Panc1 (cell line): ENCODE measurements around the gene CAVIN1. TPM values are rescaled to one million over a fixed set of nuclear protein-coding genes. Genes with fewer than 3 reads are reported as not detected.
A peak's percentile ranks its signal among the peaks of the same experiment; 100 is the strongest.

Source experiments
- ATAC-seq: fragments of 200-7000 bp; cut with Tn5 transposase; 2 replicates; pipeline ENCODE4 v1.9.1; 2020; ENCODE audit warnings: mild to moderate bottlenecking, moderate library complexity
- BruUV-seq: library from RNA; stranded (reverse); fragments of 400-500 nt; replicated peaks from 2 replicates; lab custom pipeline; 2021; lab: Mats Ljungman, UMichigan
- CTCF ChIA-PET: fragments of 300-600 bp; sonication (Branson Sonifier 250); formaldehyde crosslinking; loops from one replicate; lab custom pipeline; 2022; ENCODE audit warnings: antibody characterized with exemption; lab: Charles Lee
- POLR2A ChIA-PET: fragments of 300-600 bp; sonication (Branson Sonifier 250); formaldehyde crosslinking; loops from one replicate; lab custom pipeline; 2022; ENCODE audit warnings: antibody characterized with exemption; lab: Charles Lee
- DNase-seq: peaks from one replicate; pipeline ENCODE4 v3.0.0-alpha.2; 2010; ENCODE audit warnings: low read depth, low spot score
- H3K27ac ChIP-seq: 2 replicates; pipeline ENCODE4 v1.5.1; 2011; ENCODE audit warnings: mild to moderate bottlenecking, low read length, inconsistent platforms
- H3K27me3 ChIP-seq: fragments of 200-500 bp; sonication (Bioruptor generic); 2 replicates; pipeline ENCODE4 v1.6.0; 2014; ENCODE audit warnings: low read length, inconsistent platforms; ENCODE audit not compliant: control insufficient read depth, insufficient read depth
- H3K36me3 ChIP-seq: fragments of 200-500 bp; sonication (Bioruptor generic); 2 replicates; pipeline ENCODE4 v1.5.1; 2014; ENCODE audit warnings: inconsistent platforms, mild to moderate bottlenecking, low read length, moderate library complexity; ENCODE audit not compliant: control insufficient read depth, insufficient read depth
- H3K4me1 ChIP-seq: 2 replicates; pipeline ENCODE4 v1.5.1; 2011; ENCODE audit warnings: inconsistent platforms, mild to moderate bottlenecking, low read length, moderate library complexity; ENCODE audit not compliant: control insufficient read depth, insufficient read depth
- H3K4me3 ChIP-seq, 2 experiments: 2 replicates each; pipeline ENCODE4 v1.5.1; 2011 to 2012; ENCODE audit warnings: low read depth in 2 of 2, low read length in 2 of 2, mild to moderate bottlenecking in 2 of 2, inconsistent platforms in 1 of 2, moderate library complexity in 1 of 2
- H3K9me3 ChIP-seq: fragments of 200-500 bp; sonication (Bioruptor generic); 2 replicates; pipeline ENCODE4 v1.5.1; 2014; ENCODE audit warnings: low read depth, mild to moderate bottlenecking, inconsistent platforms, low read length, moderate library complexity; ENCODE audit not compliant: control insufficient read depth, insufficient read depth
- POLR2AphosphoS5 ChIP-seq: IDR thresholded peaks from 2 replicates; pipeline ENCODE4 v1.6.1; 2012; ENCODE audit warnings: mild to moderate bottlenecking, low read depth, low read length, moderate library complexity
- SIN3A ChIP-seq: IDR thresholded peaks from 2 replicates; pipeline ENCODE4 v1.6.1; 2012; ENCODE audit warnings: low read depth, mild to moderate bottlenecking, low read length, moderate library complexity, borderline replicate concordance; ENCODE audit not compliant: insufficient read depth
- TCF7L2 ChIP-seq: IDR thresholded peaks from 2 replicates; pipeline ENCODE4 v1.6.1; 2011; ENCODE audit warnings: mild to moderate bottlenecking, low read depth, low read length, inconsistent platforms
- in situ Hi-C: cut with HindIII; loops from 2 replicates; pipeline ENCODE4 v1.10.0; 2016; ENCODE audit warnings: low sequenced_read_pairs, low pct_unique_long_range_greater_than_20kb
- intact Hi-C: fragments of 100-400 bp; cut with micrococcal nuclease; formaldehyde crosslinking; loops from one replicate; pipeline ENCODE4 v1.10.0; 2022; ENCODE audit not compliant: unreplicated experiment
- total RNA-seq: library from RNA; stranded (reverse); gene quantifications from one replicate; pipeline ENCODE4 v1.2.1, GENCODE V29; 2021; ENCODE audit not compliant: unreplicated experiment
- TF ChIP-seq, protein P1 (sequence below): fragments of 450-650 bp; IDR thresholded peaks from 2 replicates; pipeline ENCODE4 v1.5.1; 2017; ENCODE audit warnings: mild to moderate bottlenecking
- TF ChIP-seq, protein P2 (sequence below), 2 experiments: IDR thresholded peaks; 2 replicates each; pipeline ENCODE4 v1.6.1; 2011 to 2012; ENCODE audit warnings: low read depth in 2 of 2, control low read depth in 1 of 2, low read length in 1 of 2, mild to moderate bottlenecking in 1 of 2, moderate library complexity in 1 of 2; ENCODE audit not compliant: insufficient read depth in 1 of 2

The CAVIN1 gene
- total RNA-seq, 1 experiment from 2014 or later: 315 TPM

DNA sequence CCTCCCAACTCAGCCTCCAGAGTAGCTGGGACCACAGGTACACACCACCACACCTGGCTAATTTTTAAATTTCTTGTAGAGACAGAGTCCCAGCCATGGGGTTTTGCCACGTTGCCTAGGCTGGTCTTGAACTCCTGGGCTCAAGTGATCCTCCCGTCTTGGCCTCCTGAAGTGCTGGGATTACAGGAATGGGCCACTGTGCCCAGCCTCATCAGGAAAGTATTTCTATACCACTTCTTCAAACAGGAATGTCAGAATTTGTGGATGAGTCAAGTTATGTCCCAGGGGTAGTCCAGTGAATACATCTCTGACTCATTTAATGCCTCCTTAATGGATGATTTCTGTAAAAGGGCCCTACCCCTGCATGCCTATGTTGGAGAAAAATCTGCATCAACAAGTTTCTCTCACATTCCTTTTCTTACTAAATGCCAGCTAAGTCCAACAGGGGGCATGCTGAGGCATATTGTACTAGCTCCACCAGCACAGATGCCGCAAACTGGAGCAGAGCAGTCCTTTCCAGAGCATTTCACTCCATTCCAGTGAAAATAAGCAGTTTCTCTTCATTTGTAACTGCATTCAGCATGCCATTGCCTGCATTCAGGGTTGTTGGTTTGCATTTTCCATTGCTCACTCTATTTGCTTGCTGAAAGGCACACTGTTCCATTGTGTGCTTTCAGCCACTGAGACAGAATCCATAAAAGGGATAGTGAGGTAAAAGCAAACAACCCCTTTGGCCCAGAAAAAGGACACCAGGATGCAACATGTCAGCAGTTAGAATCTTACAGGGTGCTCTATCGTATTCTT lies 5.3 kb upstream of the CAVIN1 start:
- no peak for TF ChIP-seq TCF7L2
- TF ChIP-seq, protein P1, sequence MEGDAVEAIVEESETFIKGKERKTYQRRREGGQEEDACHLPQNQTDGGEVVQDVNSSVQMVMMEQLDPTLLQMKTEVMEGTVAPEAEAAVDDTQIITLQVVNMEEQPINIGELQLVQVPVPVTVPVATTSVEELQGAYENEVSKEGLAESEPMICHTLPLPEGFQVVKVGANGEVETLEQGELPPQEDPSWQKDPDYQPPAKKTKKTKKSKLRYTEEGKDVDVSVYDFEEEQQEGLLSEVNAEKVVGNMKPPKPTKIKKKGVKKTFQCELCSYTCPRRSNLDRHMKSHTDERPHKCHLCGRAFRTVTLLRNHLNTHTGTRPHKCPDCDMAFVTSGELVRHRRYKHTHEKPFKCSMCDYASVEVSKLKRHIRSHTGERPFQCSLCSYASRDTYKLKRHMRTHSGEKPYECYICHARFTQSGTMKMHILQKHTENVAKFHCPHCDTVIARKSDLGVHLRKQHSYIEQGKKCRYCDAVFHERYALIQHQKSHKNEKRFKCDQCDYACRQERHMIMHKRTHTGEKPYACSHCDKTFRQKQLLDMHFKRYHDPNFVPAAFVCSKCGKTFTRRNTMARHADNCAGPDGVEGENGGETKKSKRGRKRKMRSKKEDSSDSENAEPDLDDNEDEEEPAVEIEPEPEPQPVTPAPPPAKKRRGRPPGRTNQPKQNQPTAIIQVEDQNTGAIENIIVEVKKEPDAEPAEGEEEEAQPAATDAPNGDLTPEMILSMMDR: peak; percentile 69
- POLR2A ChIA-PET: no interaction called here
- no peak overlapping the region for H3K4me3 ChIP-seq
- H3K4me1 ChIP-seq: peaks cover 14% of the 10 kb centered on the region
- H3K9me3 ChIP-seq: no peaks in the 10 kb centered on the region
- in situ Hi-C loops (no loop called here), intact Hi-C loops (loop anchor here (10.0 kb wide), 1 partner anchor 96 kb away; no protein-coding TSS in a partner anchor)
- no peaks in the 10 kb centered on the region for H3K27me3 ChIP-seq
- no peak overlapping the region for H3K27ac ChIP-seq
- H3K36me3 ChIP-seq: no peaks in the 10 kb centered on the region
- DNase-seq (peak; percentile 77), ATAC-seq (peak; percentile 83)
- no TSS peak for BruUV-seq
- CTCF ChIA-PET: interaction anchor here (0.5 to 0.7 kb wide), 2 partner anchors 14 to 199 kb away, joined by 3 to 4 read pairs; no protein-coding TSS in a partner anchor

DNA sequence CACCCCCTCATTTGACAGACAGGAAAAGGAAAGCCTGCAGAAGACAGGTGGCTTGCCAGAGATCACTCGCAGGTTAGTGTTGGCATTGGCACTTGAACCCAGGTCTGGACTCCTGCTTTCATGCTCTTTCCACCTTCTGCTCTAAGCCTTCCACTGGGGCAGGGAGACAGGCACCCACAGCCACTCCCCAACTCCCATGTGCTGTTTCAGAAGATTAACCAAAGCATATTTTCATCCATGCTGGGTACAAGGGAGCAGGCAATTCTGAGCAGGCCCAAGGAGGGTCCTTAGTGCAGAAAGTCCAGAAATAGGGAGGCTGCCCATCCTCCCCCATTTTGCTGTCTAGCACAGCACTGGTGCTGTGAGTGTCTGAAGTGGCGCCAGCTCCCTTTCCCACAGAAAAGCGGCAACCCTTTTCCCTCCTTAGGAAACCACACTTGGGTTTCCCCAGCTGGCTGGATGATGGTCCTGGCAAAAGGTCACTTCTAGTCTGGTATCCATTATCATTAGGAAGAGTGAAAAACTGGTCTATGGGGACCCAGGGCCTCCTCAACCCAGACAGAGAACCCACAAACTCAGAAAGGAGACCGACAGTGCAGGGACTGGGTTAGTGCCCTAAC lies 2.0 kb upstream of the CAVIN1 start:
- no peak for ATAC-seq
- BruUV-seq: no TSS peak
- ChIA-PET POLR2A (no interaction called here), CTCF (no interaction called here)
- Histone ChIP-seq H3K27ac (peak overlapping the region; percentile 74), H3K9me3 (no peaks in the 10 kb centered on the region), H3K4me1 (peaks cover 20% of the 10 kb centered on the region), H3K36me3 (no peaks in the 10 kb centered on the region; the same call in 1 of the 2 replicates), H3K27me3 (no peaks in the 10 kb centered on the region), H3K4me3 (no peak overlapping the region)
- in situ Hi-C loops (no loop called here), intact Hi-C loops (loop anchor here (10.0 kb wide), 1 partner anchor 100 kb away; no protein-coding TSS in a partner anchor)
- no peak for DNase-seq
- TF ChIP-seq, protein P1: no peak
- TF ChIP-seq POLR2AphosphoS5 (no peak), TCF7L2 (no peak), SIN3A (no peak)
- TF ChIP-seq, protein P2, sequence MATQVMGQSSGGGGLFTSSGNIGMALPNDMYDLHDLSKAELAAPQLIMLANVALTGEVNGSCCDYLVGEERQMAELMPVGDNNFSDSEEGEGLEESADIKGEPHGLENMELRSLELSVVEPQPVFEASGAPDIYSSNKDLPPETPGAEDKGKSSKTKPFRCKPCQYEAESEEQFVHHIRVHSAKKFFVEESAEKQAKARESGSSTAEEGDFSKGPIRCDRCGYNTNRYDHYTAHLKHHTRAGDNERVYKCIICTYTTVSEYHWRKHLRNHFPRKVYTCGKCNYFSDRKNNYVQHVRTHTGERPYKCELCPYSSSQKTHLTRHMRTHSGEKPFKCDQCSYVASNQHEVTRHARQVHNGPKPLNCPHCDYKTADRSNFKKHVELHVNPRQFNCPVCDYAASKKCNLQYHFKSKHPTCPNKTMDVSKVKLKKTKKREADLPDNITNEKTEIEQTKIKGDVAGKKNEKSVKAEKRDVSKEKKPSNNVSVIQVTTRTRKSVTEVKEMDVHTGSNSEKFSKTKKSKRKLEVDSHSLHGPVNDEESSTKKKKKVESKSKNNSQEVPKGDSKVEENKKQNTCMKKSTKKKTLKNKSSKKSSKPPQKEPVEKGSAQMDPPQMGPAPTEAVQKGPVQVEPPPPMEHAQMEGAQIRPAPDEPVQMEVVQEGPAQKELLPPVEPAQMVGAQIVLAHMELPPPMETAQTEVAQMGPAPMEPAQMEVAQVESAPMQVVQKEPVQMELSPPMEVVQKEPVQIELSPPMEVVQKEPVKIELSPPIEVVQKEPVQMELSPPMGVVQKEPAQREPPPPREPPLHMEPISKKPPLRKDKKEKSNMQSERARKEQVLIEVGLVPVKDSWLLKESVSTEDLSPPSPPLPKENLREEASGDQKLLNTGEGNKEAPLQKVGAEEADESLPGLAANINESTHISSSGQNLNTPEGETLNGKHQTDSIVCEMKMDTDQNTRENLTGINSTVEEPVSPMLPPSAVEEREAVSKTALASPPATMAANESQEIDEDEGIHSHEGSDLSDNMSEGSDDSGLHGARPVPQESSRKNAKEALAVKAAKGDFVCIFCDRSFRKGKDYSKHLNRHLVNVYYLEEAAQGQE (IDR thresholded peaks at IDR 0.05; ENCODE audit: insufficient read depth in 1 of 2, low read depth in 2 of 2, low read length in 1 of 2): no peak
